PC-9 (cell line): ENCODE data around the gene TMEM17.

Experiments
- CTCF ChIP-seq: fragments of 200-600 bp; sonication (generic); conservative IDR thresholded peaks from 2 replicates; pipeline ENCODE4 v1.6.1; 2017; ENCODE audit warnings: mixed run types, antibody characterized with exemption, mild to moderate bottlenecking, moderate library complexity
- EZH2 ChIP-seq: fragments of 200-600 bp; sonication (generic); IDR thresholded peaks from 2 replicates; pipeline ENCODE4 v1.8.0; 2017; ENCODE audit warnings: antibody characterized with exemption, low read depth

GRCh38 chr2:62458206-62458641, 47.8 kb downstream of the TMEM17 start:
- no peak for TF ChIP-seq EZH2
- TF ChIP-seq CTCF: no peak
